Transverse colon (tissue), 4 donors: ENCODE measurements around the gene HDAC9. TPM values are rescaled to one million over a fixed set of nuclear protein-coding genes. Genes with fewer than 3 reads are reported as not detected.

Source experiments
- DNase-seq: peaks from one replicate; pipeline ENCODE4 v3.0.0-alpha.2; 2019
- H3K27ac ChIP-seq, 4 donors: fragments of 200-600 bp; sonication (generic); 2 replicates each; pipeline ENCODE4 v1.5.1; 2016 to 2018; ENCODE audit warnings: inconsistent platforms in 4 of 4
- H3K27me3 ChIP-seq: fragments of 200-600 bp; sonication (generic); 2 replicates; pipeline ENCODE4 v1.5.1; 2017; ENCODE audit warnings: inconsistent platforms
- H3K36me3 ChIP-seq, 4 donors: fragments of 200-600 bp; sonication (generic); 2 replicates each; pipeline ENCODE4 v1.5.1; 2017 to 2019; ENCODE audit warnings: inconsistent platforms in 4 of 4
- H3K4me1 ChIP-seq, 4 donors: fragments of 200-600 bp; sonication (generic); 2 replicates each; pipeline ENCODE4 v1.5.1; 2017 to 2020; ENCODE audit warnings: inconsistent platforms in 4 of 4
- H3K4me3 ChIP-seq, 4 donors: fragments of 200-600 bp; sonication (generic); 1 replicate in 1 of 4; 2 replicates in 3 of 4; pipeline versions ENCODE4 v1.5.1 to v1.6.1; 2017 to 2019; ENCODE audit warnings: inconsistent platforms in 4 of 4
- H3K9me3 ChIP-seq, 2 donors: fragments of 200-600 bp; sonication (generic); 2 replicates each; pipeline ENCODE4 v1.5.1; 2017 to 2019; ENCODE audit warnings: inconsistent platforms in 2 of 2
- CTCF ChIP-seq, 5 experiments: fragments of 200-600 bp in 3 of 5; fragments of 450-650 bp in 2 of 5; sonication (generic) in 3 of 5; IDR thresholded peaks; 1 replicate in 2 of 5; 2 replicates in 3 of 5; pipeline ENCODE4 v1.5.1; 2016 to 2017; ENCODE audit warnings: antibody characterized with exemption in 5 of 5, inconsistent platforms in 3 of 5, mild to moderate bottlenecking in 2 of 5, moderate library complexity in 1 of 5
- EP300 ChIP-seq: sonication (generic); formaldehyde crosslinking; IDR thresholded peaks from one replicate; pipeline ENCODE4 v1.6.1; 2017; ENCODE audit warnings: antibody characterized with exemption, low read depth
- POLR2A ChIP-seq: fragments of 450-650 bp; IDR thresholded peaks from one replicate; pipeline ENCODE4 v1.6.1; 2016; ENCODE audit warnings: antibody characterized with exemption, mild to moderate bottlenecking, moderate library complexity
- POLR2AphosphoS5 ChIP-seq, 3 donors: sonication (generic); formaldehyde crosslinking; IDR thresholded peaks; one replicate each; pipeline ENCODE4 v1.6.1; 2016; ENCODE audit warnings: antibody characterized with exemption in 3 of 3
- WGBS, 2 donors: methylation state at CpG; one replicate each; pipeline ENCODE4 v1.1.5; 2018; ENCODE audit warnings: low coverage in 1 of 2; 5-methylcytosine and 5-hydroxymethylcytosine counted together
- in situ Hi-C, 4 donors: fragments of 200-750 bp; cut with MboI; loops; one replicate each; pipeline versions ENCODE4 v1.15.0 to v1.15.1; 2017; ENCODE audit warnings: low sequenced_read_pairs in 3 of 4, low pct_ligation_motif_present in 1 of 4, low pct_unique_long_range_greater_than_20kb in 1 of 4
- intact Hi-C: fragments of 100-400 bp; cut with DNase I; formaldehyde crosslinking; loops from one replicate; pipeline ENCODE4 v1.15.1; 2023; ENCODE audit warnings: low total_unique reads
- total RNA-seq, 4 donors: library from RNA; depleted of rRNA; stranded (reverse); fragments of >200 nt; gene quantifications; one replicate each; pipeline ENCODE4 v1.1.0, GENCODE V29; 2016

Gene HDAC9
- total RNA-seq, 4 donors from 2014 or later, result 6.0 to 47.5 (median 33.7) TPM

- WGBS, 2 donors, result 86 to 90% methylated on average over 1 of the region's 1 CpG
These were observed 479.3 kb downstream of the HDAC9 start for GRCh38 chr7:18974803-18975202.

GRCh38 chr7:18975276-18975675 lies 479.7 kb downstream of the HDAC9 start:
- Histone ChIP-seq H3K36me3 (no peaks in the 10 kb centered on the region), H3K27me3 (no peaks in the 10 kb centered on the region), H3K27ac (no peak overlapping the region), H3K4me3 (no peak overlapping the region), H3K9me3 (no peaks in the 10 kb centered on the region), H3K4me1 (no peaks in the 10 kb centered on the region)
- in situ Hi-C loops (no loop called here), intact Hi-C loops (no loop called here)
- TF ChIP-seq CTCF (IDR thresholded peaks at IDR 0.05) (no peak), POLR2A (no peak), POLR2AphosphoS5 (IDR thresholded peaks at IDR 0.05) (no peak), EP300 (no peak)
- no peak for DNase-seq
- WGBS, 2 donors, result 66 to 84% methylated on average over 3 of the region's 3 CpGs

More at GRCh38 chr7:18974803-18975202, 479.3 kb downstream of the HDAC9 start:
- TF ChIP-seq POLR2A, result no peak
- TF ChIP-seq POLR2AphosphoS5 (IDR thresholded peaks at IDR 0.05), result no peak
- TF ChIP-seq EP300, result no peak
- no peak for TF ChIP-seq CTCF (IDR thresholded peaks at IDR 0.05)
- intact Hi-C loops (no loop called here), in situ Hi-C loops (no loop called here)
- no peak overlapping the region for H3K27ac ChIP-seq
- no peaks in the 10 kb centered on the region for H3K36me3 ChIP-seq
- H3K4me1 ChIP-seq, result no peaks in the 10 kb centered on the region
- no peaks in the 10 kb centered on the region for H3K27me3 ChIP-seq
- no peak overlapping the region for H3K4me3 ChIP-seq
- H3K9me3 ChIP-seq, result no peaks in the 10 kb centered on the region
- no peak for DNase-seq

- Histone ChIP-seq H3K9me3 (no peaks in the 10 kb centered on the region), H3K36me3 (no peaks in the 10 kb centered on the region), H3K27ac (no peak overlapping the region), H3K4me1 (no peaks in the 10 kb centered on the region), H3K27me3 (no peaks in the 10 kb centered on the region), H3K4me3 (no peak overlapping the region)
- TF ChIP-seq CTCF (IDR thresholded peaks at IDR 0.05) (no peak), EP300 (no peak), POLR2AphosphoS5 (IDR thresholded peaks at IDR 0.05) (no peak), POLR2A (no peak)
- intact Hi-C loops (no loop called here), in situ Hi-C loops (no loop called here)
- DNase-seq, result no peak
- WGBS, 2 donors, result 75 to 85% methylated on average over 7 to 9 of the region's 9 CpGs
These were observed 480.2 kb downstream of the HDAC9 start for GRCh38 chr7:18975689-18976280.

- no peak overlapping the region for H3K4me3 ChIP-seq
- no peaks in the 10 kb centered on the region for H3K27me3 ChIP-seq
- no peaks in the 10 kb centered on the region for H3K4me1 ChIP-seq
- intact Hi-C loops (no loop called here), in situ Hi-C loops (no loop called here)
- H3K27ac ChIP-seq, result no peak overlapping the region
- WGBS, 2 donors, result 52 to 59% methylated on average over 6 of the region's 6 CpGs
- no peak for DNase-seq
- H3K36me3 ChIP-seq, result no peaks in the 10 kb centered on the region
- TF ChIP-seq EP300 (no peak), POLR2A (no peak), CTCF (IDR thresholded peaks at IDR 0.05) (no peak), POLR2AphosphoS5 (IDR thresholded peaks at IDR 0.05) (no peak)
- H3K9me3 ChIP-seq, result no peaks in the 10 kb centered on the region
These were observed 481.3 kb downstream of the HDAC9 start for GRCh38 chr7:18976715-18977471.
